HepG2 (cell line): Measurements from ENCODE around the gene ELOA2. TPM values are rescaled to one million over a fixed set of nuclear protein-coding genes. Genes with fewer than 3 reads are reported as not detected.
"Not testable (repeated sequence)": the region's sequence is repeated elsewhere in the genome, so short reads cannot be mapped to it uniquely, and the experiment has no call there.

Source experiments
- ATAC-seq: fragments of 200-7000 bp; cut with Tn5 transposase; 3 replicates; pipeline ENCODE4 v1.9.1; 2020; ENCODE audit warnings: mild to moderate bottlenecking, moderate library complexity
- BruUV-seq: library from RNA; stranded (reverse); fragments of 400-500 nt; replicated peaks from 2 replicates; lab custom pipeline; 2021; lab: Mats Ljungman, UMichigan
- CTCF ChIA-PET: fragments of 300-600 bp; formaldehyde crosslinking; extraction: SDS; loops from one replicate; lab custom pipeline; 2021; ENCODE audit warnings: low total read pairs, inconsistent platforms, low intra/inter-chr PET ratio; lab: Yijun Ruan, JAX
- POLR2A ChIA-PET: fragments of 350-600 bp; sonication (Branson Sonifier 250); formaldehyde crosslinking; loops from one replicate; lab custom pipeline; 2020; ENCODE audit warnings: antibody characterized with exemption, inconsistent platforms; lab: Yijun Ruan, JAX
- DNase-seq: peaks from one replicate; pipeline ENCODE4 v3.0.0-alpha.2; 2015; ENCODE audit warnings: low spot score
- FAIRE-seq: peaks from 3 replicates; lab custom pipeline; 2011; peaks lifted over from hg19 to GRCh38; lab: Jason Lieb, UNC
- H2AFZ ChIP-seq: one replicate; pipeline ENCODE4 v1.6.1; 2011; ENCODE audit warnings: low read length, inconsistent platforms
- H3K27ac ChIP-seq: fragments of 300-600 bp; 3 replicates; pipeline ENCODE4 v1.8.0; 2011; ENCODE audit warnings: mixed run types, mild to moderate bottlenecking, mixed read lengths, low read length, inconsistent platforms; ENCODE audit not compliant: insufficient read depth; ENCODE audit errors: extremely low read length
- H3K27me3 ChIP-seq, 2 experiments: fragments of 200-600 bp in 1 of 2; 2 replicates in 1 of 2; 3 replicates in 1 of 2; pipeline versions ENCODE4 v1.6.0 to v1.8.0; 2011; ENCODE audit warnings: low read length in 2 of 2, mild to moderate bottlenecking in 2 of 2, moderate library complexity in 2 of 2, inconsistent platforms in 1 of 2; ENCODE audit not compliant: insufficient read depth in 2 of 2, control insufficient read depth in 1 of 2
- H3K36me3 ChIP-seq, 2 experiments: fragments of 200-600 bp in 1 of 2; replicated peaks in 1 of 2; 2 replicates in 1 of 2; 3 replicates in 1 of 2; pipeline versions ENCODE4 v1.5.1 to v1.8.0; 2011; ENCODE audit warnings: low read length in 2 of 2, inconsistent platforms in 1 of 2; ENCODE audit not compliant: insufficient read depth in 2 of 2, control insufficient read depth in 1 of 2
- H3K4me1 ChIP-seq: 2 replicates; pipeline ENCODE4 v1.5.1; 2012; ENCODE audit warnings: low read length, inconsistent platforms; ENCODE audit not compliant: insufficient read depth
- H3K4me2 ChIP-seq: 2 replicates; pipeline ENCODE4 v1.6.0; 2011; ENCODE audit warnings: low read depth, low read length, inconsistent platforms
- H3K4me3 ChIP-seq, 3 experiments: fragments of 200-600 bp in 1 of 3; sonication (generic), shearing (Covaris generic) in 1 of 3; replicated peaks in 1 of 3; 2 replicates each; pipeline ENCODE4 v1.5.1; 2011 to 2016; ENCODE audit warnings: low read length in 3 of 3, inconsistent platforms in 2 of 3, low read depth in 2 of 3, mild to moderate bottlenecking in 2 of 3, control low read depth in 1 of 3, mixed read lengths in 1 of 3; ENCODE audit not compliant: insufficient read depth in 1 of 3
- H3K79me2 ChIP-seq: one replicate; pipeline ENCODE4 v1.6.1; 2011; ENCODE audit warnings: low read length, inconsistent platforms; ENCODE audit not compliant: insufficient read depth
- H3K9ac ChIP-seq: 2 replicates; pipeline ENCODE4 v1.6.0; 2011; ENCODE audit warnings: mild to moderate bottlenecking, low read depth, low read length, inconsistent platforms; ENCODE audit not compliant: insufficient read depth
- H3K9me3 ChIP-seq: 2 replicates; pipeline ENCODE4 v1.5.1; 2012; ENCODE audit warnings: mild to moderate bottlenecking, low read length
- H4K20me1 ChIP-seq: 2 replicates; pipeline ENCODE4 v1.6.0; 2011; ENCODE audit warnings: inconsistent platforms, mild to moderate bottlenecking, low read length, moderate library complexity; ENCODE audit not compliant: insufficient read depth
- HDAC1 ChIP-seq: sonication (generic); formaldehyde crosslinking; IDR thresholded peaks from 2 replicates; pipeline ENCODE4 v1.5.1; 2020; ENCODE audit warnings: mild to moderate bottlenecking, missing genetic modification reagents
- HDAC2 ChIP-seq: sonication (generic); formaldehyde crosslinking; IDR thresholded peaks from 2 replicates; pipeline ENCODE4 v1.4.0; 2020; ENCODE audit warnings: missing genetic modification reagents
- MAZ ChIP-seq, 2 experiments: sonication (generic) in 1 of 2; formaldehyde crosslinking in 1 of 2; IDR thresholded peaks; 2 replicates each; pipeline versions ENCODE4 v1.5.0 to v1.6.1; 2012 to 2020; ENCODE audit warnings: low read depth in 2 of 2, mild to moderate bottlenecking in 2 of 2, borderline replicate concordance in 1 of 2, improper control_type of control experiment in 1 of 2, low read length in 1 of 2, missing genetic modification reagents in 1 of 2, moderate library complexity in 1 of 2
- REL ChIP-seq: sonication (generic); formaldehyde crosslinking; conservative IDR thresholded peaks from 2 replicates; pipeline ENCODE4 v1.8.0; 2022; ENCODE audit warnings: mild to moderate bottlenecking, missing genetic modification reagents, moderate library complexity
- SPEN ChIP-seq: sonication (generic); formaldehyde crosslinking; IDR thresholded peaks from 2 replicates; pipeline ENCODE4 v1.5.1; 2020; ENCODE audit warnings: low read depth, mild to moderate bottlenecking, missing genetic modification reagents
- ZNF329 ChIP-seq: sonication (generic); formaldehyde crosslinking; IDR thresholded peaks from 2 replicates; pipeline ENCODE4 v1.9.0; 2021; ENCODE audit warnings: low read depth, mild to moderate bottlenecking, missing genetic modification reagents
- WGBS: methylation state at CpG from one replicate; pipeline ENCODE4 v1.1.6; 2017; ENCODE audit warnings: low lambda C conversion rate; 5-methylcytosine and 5-hydroxymethylcytosine counted together
- in situ Hi-C: cut with HindIII; loops from 2 replicates; pipeline ENCODE4 v1.10.0; 2017; ENCODE audit warnings: low pct_unique_long_range_greater_than_20kb; ENCODE audit not compliant: extremely low pct_ligation_motif_present
- intact Hi-C: fragments of 100-400 bp; cut with micrococcal nuclease; formaldehyde crosslinking; loops from one replicate; pipeline ENCODE4 v1.10.0; 2022; ENCODE audit not compliant: unreplicated experiment
- polyA plus RNA-seq, 8 experiments: library from polyadenylated mRNA; depleted of rRNA in 3 of 8; stranded (reverse) in 7 of 8; unstranded in 1 of 8; fragments of >200 nt; fragmentation: Illumina TruSeq in 4 of 8; extraction: Trizol in 4 of 8; gene quantifications; 2 replicates each; pipeline versions ENCODE4 v1.2.1 to v1.2.3, GENCODE V29; 2011 to 2016; ENCODE audit warnings: low read depth in 4 of 8, missing spikeins in 1 of 8, mixed read lengths in 1 of 8; ENCODE audit not compliant: insufficient read depth in 1 of 8
- total RNA-seq, 5 experiments: library from RNA; depleted of rRNA; stranded (reverse); fragments of >200 nt; fragmentation: Illumina TruSeq; extraction: Trizol; gene quantifications; 2 replicates each; pipeline ENCODE4 v1.2.3, GENCODE V29; 2016; ENCODE audit warnings: low read depth in 1 of 5
- TF ChIP-seq, protein P1 (sequence below): sonication (generic); formaldehyde crosslinking; IDR thresholded peaks from 2 replicates; pipeline ENCODE4 v1.8.0; 2022; ENCODE audit warnings: mild to moderate bottlenecking, missing genetic modification reagents, moderate library complexity
- TF ChIP-seq, protein P2 (sequence below): sonication (generic); formaldehyde crosslinking; IDR thresholded peaks from 2 replicates; pipeline ENCODE4 v1.8.0; 2022; ENCODE audit warnings: missing genetic modification reagents, low read depth, mild to moderate bottlenecking, borderline replicate concordance

Gene ELOA2
- total and polyA plus RNA-seq, 2 of the 13 experiments (the other 11 are each of a cell fraction or from before 2014, with no cell fraction given): not detected

DNA sequence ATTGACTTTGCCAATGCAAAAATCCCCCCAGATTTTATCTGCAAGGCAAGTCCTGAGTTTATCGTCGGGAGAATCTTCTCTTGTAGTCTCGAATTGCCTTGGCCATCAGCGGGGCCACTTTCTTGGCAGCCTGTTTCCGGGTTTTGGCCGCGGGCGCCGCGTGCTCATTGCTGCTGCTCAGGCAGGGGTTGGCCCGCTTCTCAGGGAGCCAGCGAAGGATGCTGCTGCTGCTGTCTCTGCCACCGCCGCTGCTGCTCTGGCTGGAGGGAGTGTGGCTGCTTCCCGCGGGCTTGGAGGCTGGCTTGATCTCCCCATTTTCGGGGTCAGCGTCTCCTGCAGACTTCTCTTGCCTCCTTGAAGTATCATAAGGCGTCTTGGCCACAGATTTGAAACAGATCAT is 2.5 kb downstream of the ELOA2 start:
- peaks cover 3 to 42% of the 10 kb centered on the region in 2 experiments for H3K27me3 ChIP-seq
- H3K4me2 ChIP-seq: no peak overlapping the region
- H3K36me3 ChIP-seq: no peaks in the 10 kb centered on the region
- no peaks in the 10 kb centered on the region for H3K79me2 ChIP-seq
- no peak for FAIRE-seq
- no peak for DNase-seq
- no peak overlapping the region for H3K4me3 ChIP-seq
- CTCF ChIA-PET: no interaction called here
- H3K27ac ChIP-seq: no peak overlapping the region
- no peak for ATAC-seq
- H4K20me1 ChIP-seq: no peaks in the 10 kb centered on the region
- no peaks in the 10 kb centered on the region for H3K9me3 ChIP-seq
- POLR2A ChIA-PET: no interaction called here
- no peak overlapping the region for H3K9ac ChIP-seq
- in situ Hi-C loops: no loop called here
- BruUV-seq: no TSS peak
- H2AFZ ChIP-seq: no peak overlapping the region
- WGBS: 58% methylated on average over 14 of the region's 19 CpGs
- intact Hi-C loops: no loop called here
- TF ChIP-seq, protein P1, sequence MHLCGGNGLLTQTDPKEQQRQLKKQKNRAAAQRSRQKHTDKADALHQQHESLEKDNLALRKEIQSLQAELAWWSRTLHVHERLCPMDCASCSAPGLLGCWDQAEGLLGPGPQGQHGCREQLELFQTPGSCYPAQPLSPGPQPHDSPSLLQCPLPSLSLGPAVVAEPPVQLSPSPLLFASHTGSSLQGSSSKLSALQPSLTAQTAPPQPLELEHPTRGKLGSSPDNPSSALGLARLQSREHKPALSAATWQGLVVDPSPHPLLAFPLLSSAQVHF (CRISPR knock-in tag): no peak
- TF ChIP-seq, protein P2, sequence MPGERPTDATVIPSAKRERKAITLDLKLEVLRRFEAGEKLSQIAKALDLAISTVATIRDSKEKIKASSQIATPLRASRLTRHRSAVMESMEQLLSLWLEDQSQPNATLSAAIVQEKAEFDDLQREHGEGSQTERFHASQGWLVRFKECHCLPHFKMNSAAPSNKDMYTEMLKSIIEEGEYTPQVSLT (CRISPR knock-in tag): no peak
- TF ChIP-seq REL (CRISPR knock-in tag) (no peak), MAZ (IDR thresholded peaks at IDR 0.05; ENCODE audit: borderline replicate concordance, low read depth, low read length) (no peak), MAZ (CRISPR knock-in tag; IDR thresholded peaks at IDR 0.05; ENCODE audit: low read depth) (no peak), HDAC2 (CRISPR knock-in tag) (no peak), SPEN (CRISPR knock-in tag) (no peak), HDAC1 (CRISPR knock-in tag) (no peak), ZNF329 (CRISPR knock-in tag) (no peak)
- TF ChIP-seq, all 625 proteins: peak for 0
- H3K4me1 ChIP-seq: no peaks in the 10 kb centered on the region

DNA sequence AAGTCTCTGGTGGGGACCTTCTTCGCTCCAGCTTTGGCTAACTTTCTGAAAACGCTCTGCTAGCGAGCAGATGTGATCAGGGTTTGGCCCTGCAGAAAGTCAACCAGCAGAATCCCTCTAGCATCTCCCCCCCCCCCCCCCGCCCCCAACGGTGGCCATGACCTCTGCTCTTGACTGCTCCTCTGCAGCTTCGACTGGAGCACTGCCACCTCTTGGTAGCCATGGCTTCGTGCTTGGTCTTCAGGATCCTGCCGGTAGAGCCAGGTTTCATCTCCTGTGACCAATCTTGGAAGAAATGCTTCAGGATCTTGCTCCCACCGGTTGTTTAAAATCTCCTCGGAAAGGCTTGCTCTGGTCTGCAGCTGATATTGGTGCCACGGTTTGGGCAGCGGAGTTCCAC is 4.5 kb downstream of the ELOA2 start:
- H3K27ac ChIP-seq, H4K20me1 ChIP-seq, H2AFZ ChIP-seq, FAIRE-seq, CTCF ChIA-PET, intact Hi-C loops, H3K79me2 ChIP-seq, H3K36me3 ChIP-seq, H3K4me3 ChIP-seq, H3K9me3 ChIP-seq, H3K9ac ChIP-seq, DNase-seq, H3K4me2 ChIP-seq, POLR2A ChIA-PET, H3K4me1 ChIP-seq, BruUV-seq, in situ Hi-C loops: not testable (repeated sequence)
- peaks cover 3 to 38% of the 10 kb centered on the region in 2 experiments for H3K27me3 ChIP-seq
- ATAC-seq: peak; percentile 56
- 17% methylated on average over 2 of the region's 12 CpGs for WGBS

DNA sequence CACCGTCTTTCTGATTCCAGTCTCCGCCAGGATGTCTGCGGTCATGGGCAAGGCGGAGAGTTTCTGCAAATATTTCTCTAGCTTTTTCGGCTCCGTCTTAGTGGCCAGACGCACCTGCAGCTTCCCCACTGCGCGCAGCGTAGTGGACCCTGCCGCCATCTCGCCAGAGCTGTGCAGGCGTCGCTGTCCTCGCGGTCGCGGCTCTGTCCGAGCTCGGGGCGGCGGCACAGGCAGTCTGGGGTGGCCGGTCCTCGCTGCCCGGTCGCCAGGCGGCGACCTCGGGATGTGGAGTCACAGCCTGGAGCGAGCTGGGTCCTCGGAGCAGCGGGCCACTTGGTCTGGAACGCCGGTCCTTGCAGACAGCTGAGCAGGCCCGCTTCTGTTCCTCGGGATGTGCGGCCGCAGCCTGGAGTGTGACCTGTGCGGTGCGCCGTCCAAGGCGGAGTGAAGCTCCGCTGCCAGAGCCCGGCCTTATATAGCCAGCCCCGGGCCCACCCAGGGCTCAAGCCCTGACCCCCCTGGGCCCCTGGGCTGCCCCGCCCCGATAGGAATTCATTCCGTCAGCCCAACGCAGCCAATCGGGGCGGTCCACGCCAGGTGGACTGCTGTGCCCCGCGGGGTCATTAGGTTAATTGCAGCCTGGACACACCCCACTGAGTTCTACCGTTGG is 5.6 kb downstream of the ELOA2 start:
- intact Hi-C loops, H3K79me2 ChIP-seq, in situ Hi-C loops, DNase-seq, H3K4me3 ChIP-seq, H3K9me3 ChIP-seq, H3K4me2 ChIP-seq, BruUV-seq, H4K20me1 ChIP-seq, H3K27ac ChIP-seq, FAIRE-seq, POLR2A ChIA-PET, H3K9ac ChIP-seq, CTCF ChIA-PET, H3K4me1 ChIP-seq, H2AFZ ChIP-seq, H3K36me3 ChIP-seq: not testable (repeated sequence)
- peaks cover 3 to 35% of the 10 kb centered on the region in 2 experiments for H3K27me3 ChIP-seq
- WGBS: no CpG with 5 or more reads among the region's 55 CpGs
- ATAC-seq: peak; percentile 17; the same call in 2 of the 3 replicates
